Choroid plexus epithelial cell (primary cell): ENCODE measurements around the gene XG.

ENCODE experiments used
- DNase-seq: peaks from one replicate; pipeline ENCODE4 v3.0.0-alpha.2; 2010; ENCODE audit warnings: low read depth
- H3K4me3 ChIP-seq: 2 replicates; pipeline ENCODE4 v1.5.1; 2011; ENCODE audit warnings: low read depth, mild to moderate bottlenecking, control low read depth, low read length, moderate library complexity
- CTCF ChIP-seq: conservative IDR thresholded peaks from 2 replicates; pipeline ENCODE4 v1.5.1; 2011; ENCODE audit warnings: low read depth, mild to moderate bottlenecking, control low read depth, inconsistent platforms, low read length, moderate library complexity

The XG gene

GRCh38 chrX:2710041-2710840 lies 41.6 kb upstream of the XG start:
- no peak for TF ChIP-seq CTCF
- H3K4me3 ChIP-seq = peak overlapping the region; percentile 32
- peak; percentile 88 for DNase-seq

GRCh38 chrX:2711441-2711840 lies 40.4 kb upstream of the XG start:
- no peak for TF ChIP-seq CTCF
- DNase-seq = no peak
- no peak overlapping the region for H3K4me3 ChIP-seq

DNA sequence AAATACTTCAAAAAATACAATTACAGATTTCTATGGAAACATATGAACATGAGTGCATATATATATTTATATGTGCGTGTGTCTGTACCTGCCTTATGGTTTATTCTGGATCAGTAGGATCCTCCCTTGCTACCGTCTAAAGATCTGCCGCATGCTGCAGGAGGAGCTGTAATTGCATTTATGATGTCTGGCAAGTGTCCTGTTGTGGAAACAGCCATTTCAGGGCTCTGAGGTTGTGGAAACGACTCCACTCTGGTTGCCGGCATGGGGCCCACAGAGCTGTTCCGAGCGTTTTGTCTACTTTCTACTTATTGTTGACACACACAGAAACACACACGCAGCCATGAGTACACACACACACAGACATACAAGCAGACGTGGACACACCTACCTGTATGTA lies 39.4 kb upstream of the XG start:
- no peak for DNase-seq
- no peak for TF ChIP-seq CTCF

GRCh38 chrX:2712890-2713840 lies 38.7 kb upstream of the XG start:
- DNase-seq = no peak
- no peak for TF ChIP-seq CTCF
- no peak overlapping the region for H3K4me3 ChIP-seq

More for the DNA sequence above, 39.4 kb upstream of the XG start:
- H3K4me3 ChIP-seq = no peak overlapping the region

DNA sequence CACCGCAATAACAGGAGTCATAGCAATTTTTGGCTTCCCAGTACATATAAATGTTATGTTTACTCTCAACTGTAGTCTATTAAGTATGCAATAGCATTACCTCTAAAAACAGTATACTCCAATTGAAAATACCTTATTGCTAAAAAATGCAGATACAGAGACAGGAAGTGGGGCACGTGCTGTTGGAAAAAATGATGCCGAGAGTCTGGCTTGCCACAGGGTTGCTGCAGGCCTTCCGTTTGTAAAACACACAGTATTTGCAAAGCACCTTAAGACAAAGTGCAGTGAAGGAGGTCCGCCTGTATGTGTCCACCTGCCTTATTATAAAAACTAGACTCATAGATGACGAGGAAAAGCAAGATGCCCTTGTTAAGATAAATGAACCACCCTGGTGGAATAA lies 37.3 kb upstream of the XG start:
- no peak for TF ChIP-seq CTCF
- DNase-seq = no peak
- no peak overlapping the region for H3K4me3 ChIP-seq

DNA sequence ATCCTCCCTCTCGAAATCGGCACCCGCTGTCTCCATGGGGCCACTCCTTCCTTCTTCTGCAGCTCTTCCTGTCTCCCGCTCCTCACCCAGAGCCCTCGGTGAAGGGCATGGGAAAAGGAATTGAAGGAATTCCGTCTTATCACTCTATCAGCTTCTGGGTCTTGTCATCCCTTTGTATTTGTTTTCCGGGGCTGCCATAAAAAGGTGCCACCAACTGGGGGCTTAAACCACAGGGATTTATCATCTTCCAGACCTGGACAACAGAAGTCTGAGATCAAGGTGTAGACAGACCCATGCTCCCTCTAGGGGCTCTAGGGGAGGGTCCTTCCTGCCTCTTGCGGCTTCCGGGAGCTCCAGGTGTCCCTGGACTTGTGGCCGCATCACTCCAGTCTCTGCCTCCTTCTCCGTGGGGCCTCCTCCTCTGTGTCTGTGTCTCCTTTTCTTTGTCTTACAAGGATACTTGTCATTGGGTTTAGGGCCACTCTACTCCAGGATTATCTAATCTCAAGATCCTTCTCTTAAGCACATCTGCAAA lies 36.7 kb upstream of the XG start:
- H3K4me3 ChIP-seq = no peak overlapping the region
- no peak for DNase-seq
- TF ChIP-seq CTCF = no peak
